SK-N-SH treated with all-trans-retinoic acid at 6 μM for 48 hours (cell line): ENCODE measurements around the gene DCLK1.

Experiments
- ATAC-seq: fragments of 200-7000 bp; cut with Tn5 transposase; 3 replicates; pipeline ENCODE4 v1.9.1; 2020; ENCODE audit warnings: mild to moderate bottlenecking, moderate library complexity
- BACH2 ChIP-seq: fragments of 250-450 bp; sonication (Bioruptor Pico); IDR thresholded peaks from 2 replicates; pipeline ENCODE4 v1.9.0; 2021; ENCODE audit warnings: mild to moderate bottlenecking, borderline replicate concordance
- CREB5 ChIP-seq: fragments of 250-450 bp; sonication (Bioruptor Pico); IDR thresholded peaks from 2 replicates; pipeline ENCODE4 v1.5.1; 2020; ENCODE audit warnings: low read depth, mild to moderate bottlenecking, moderate library complexity
- CSDC2 ChIP-seq: fragments of 250-450 bp; sonication (Bioruptor Pico); IDR thresholded peaks from 2 replicates; pipeline ENCODE4 v1.5.0; 2020; ENCODE audit warnings: mild to moderate bottlenecking, moderate library complexity
- ESRRG ChIP-seq: fragments of 250-450 bp; sonication (Bioruptor Pico); IDR thresholded peaks from 2 replicates; pipeline ENCODE4 v1.6.1; 2021; ENCODE audit warnings: mild to moderate bottlenecking
- GLIS3 ChIP-seq: fragments of 250-450 bp; sonication (Bioruptor Pico); IDR thresholded peaks from 2 replicates; pipeline ENCODE4 v1.5.0; 2020; ENCODE audit warnings: mild to moderate bottlenecking, moderate library complexity
- OSR1 ChIP-seq: fragments of 250-450 bp; sonication (Bioruptor Pico); IDR thresholded peaks from 2 replicates; pipeline ENCODE4 v1.8.0; 2022; ENCODE audit warnings: moderate library complexity, mild to moderate bottlenecking, inconsistent platforms
- PATZ1 ChIP-seq: fragments of 250-450 bp; sonication (Bioruptor Pico); IDR thresholded peaks from 2 replicates; pipeline ENCODE4 v1.8.0; 2020; ENCODE audit warnings: mild to moderate bottlenecking, moderate library complexity, borderline replicate concordance
- POU6F1 ChIP-seq: fragments of 250-450 bp; sonication (Bioruptor Pico); IDR thresholded peaks from 2 replicates; pipeline ENCODE4 v1.8.0; 2021; ENCODE audit warnings: low read depth, mild to moderate bottlenecking, moderate library complexity, borderline replicate concordance
- PPARA ChIP-seq: fragments of 250-450 bp; sonication (Bioruptor Pico); IDR thresholded peaks from 2 replicates; pipeline ENCODE4 v1.5.0; 2020; ENCODE audit warnings: mild to moderate bottlenecking, borderline replicate concordance
- SNAI2 ChIP-seq: fragments of 250-450 bp; sonication (Bioruptor Pico); IDR thresholded peaks from 2 replicates; pipeline ENCODE4 v1.5.0; 2020; ENCODE audit warnings: mild to moderate bottlenecking, moderate library complexity
- TCF4 ChIP-seq: fragments of 250-450 bp; sonication (Bioruptor Pico); IDR thresholded peaks from 2 replicates; pipeline ENCODE4 v1.8.0; 2021; ENCODE audit warnings: mild to moderate bottlenecking, moderate library complexity, borderline replicate concordance
- TOX ChIP-seq: fragments of 250-450 bp; sonication (Bioruptor Pico); IDR thresholded peaks from 2 replicates; pipeline ENCODE4 v1.8.0; 2021; ENCODE audit warnings: mild to moderate bottlenecking, moderate library complexity, borderline replicate concordance
- ZC3H10 ChIP-seq: fragments of 250-450 bp; sonication (Bioruptor Pico); IDR thresholded peaks from 2 replicates; pipeline ENCODE4 v1.5.1; 2021; ENCODE audit warnings: mild to moderate bottlenecking, moderate library complexity
- ZFP3 ChIP-seq: fragments of 250-450 bp; sonication (Bioruptor Pico); IDR thresholded peaks from 2 replicates; pipeline ENCODE4 v1.5.0; 2020; ENCODE audit warnings: mild to moderate bottlenecking, moderate library complexity
- ZFP30 ChIP-seq: fragments of 450-650 bp; formaldehyde crosslinking; IDR thresholded peaks from 2 replicates; pipeline ENCODE4 v1.5.0; 2022; ENCODE audit warnings: mild to moderate bottlenecking, moderate library complexity
- ZNF565 ChIP-seq: fragments of 450-650 bp; formaldehyde crosslinking; conservative IDR thresholded peaks from 2 replicates; pipeline ENCODE4 v1.5.0; 2020; ENCODE audit warnings: low read depth, mild to moderate bottlenecking, moderate library complexity
- ZNF70 ChIP-seq: fragments of 450-650 bp; formaldehyde crosslinking; IDR thresholded peaks from 2 replicates; pipeline ENCODE4 v1.5.0; 2020; ENCODE audit warnings: mild to moderate bottlenecking, moderate library complexity
- ZNF8 ChIP-seq: fragments of 450-650 bp; formaldehyde crosslinking; IDR thresholded peaks from 2 replicates; pipeline ENCODE4 v1.5.0; 2020; ENCODE audit warnings: mild to moderate bottlenecking, moderate library complexity
- TF ChIP-seq, protein P1 (sequence below): fragments of 250-450 bp; sonication (Bioruptor Pico); IDR thresholded peaks from 2 replicates; pipeline ENCODE4 v1.5.1; 2021; ENCODE audit warnings: mild to moderate bottlenecking, moderate library complexity

DCLK1 gene

DNA sequence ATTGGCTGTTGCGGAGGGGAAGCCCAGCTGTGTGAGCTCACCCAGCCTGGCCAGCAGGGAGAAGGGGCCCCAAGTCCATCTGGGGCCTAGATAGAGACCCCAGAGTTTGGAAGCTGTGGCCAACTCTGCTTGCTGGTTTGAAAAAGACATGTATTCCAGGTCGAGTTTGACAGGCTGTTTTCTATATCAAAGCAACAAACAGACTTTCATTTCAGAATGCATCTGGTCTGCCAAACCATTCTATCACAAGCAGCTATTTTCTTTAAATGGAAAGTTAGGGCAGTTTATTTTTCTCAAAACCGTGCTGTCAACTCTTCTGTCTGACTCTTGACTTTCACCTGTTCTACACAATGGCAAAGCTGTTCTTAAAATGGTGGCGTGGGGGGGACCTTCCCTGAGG lies 185.8 kb downstream of the DCLK1 start:
- no peak for ATAC-seq
- TF ChIP-seq POU6F1 (CRISPR knock-in tag) (no peak), ZFP30 (CRISPR knock-in tag) (no peak)

DNA sequence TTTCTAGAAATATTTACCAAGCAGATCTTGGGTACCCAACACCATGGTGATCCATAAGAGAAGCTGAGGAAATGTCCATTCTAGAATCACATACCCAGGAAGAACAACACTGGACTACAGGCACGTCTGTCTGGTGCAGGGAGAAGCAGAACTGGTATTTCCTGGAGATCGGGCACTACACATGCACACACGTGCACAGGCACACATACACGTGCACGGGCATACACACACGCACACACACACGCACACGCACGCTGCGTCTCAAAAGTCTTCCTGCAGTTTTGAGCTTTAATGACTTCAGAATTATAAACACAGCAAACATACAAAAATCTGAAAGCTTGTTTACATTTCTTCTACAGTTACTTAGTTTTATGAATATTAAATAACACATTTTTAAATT lies 189.8 kb downstream of the DCLK1 start:
- no peak for ATAC-seq
- TF ChIP-seq CSDC2 (CRISPR knock-in tag) (no peak), BACH2 (CRISPR knock-in tag) (no peak), POU6F1 (CRISPR knock-in tag) (no peak), ZC3H10 (CRISPR knock-in tag) (no peak), PATZ1 (CRISPR knock-in tag) (no peak), ZNF8 (CRISPR knock-in tag) (no peak)

DNA sequence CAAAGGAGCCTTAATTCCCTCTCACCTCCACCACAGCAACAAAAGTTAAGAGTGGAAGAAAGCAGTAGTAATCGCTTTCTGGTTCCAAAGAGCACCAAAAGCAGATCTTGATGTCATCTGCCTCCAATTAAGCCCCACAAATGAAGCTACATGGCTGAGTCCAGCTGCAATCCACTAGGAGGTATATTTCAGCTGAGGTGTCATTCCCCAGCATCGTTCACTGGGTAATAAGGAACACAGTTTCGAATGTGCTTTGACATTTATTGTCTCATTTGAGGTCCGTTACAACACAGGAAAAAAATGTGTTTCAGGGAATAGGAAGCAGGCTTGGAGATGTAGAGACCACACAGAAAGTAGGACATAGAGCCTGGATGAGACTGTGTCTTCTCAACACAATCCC lies 190.4 kb downstream of the DCLK1 start:
- no peak for TF ChIP-seq OSR1
- TF ChIP-seq PATZ1 (CRISPR knock-in tag), result no peak
- TF ChIP-seq ZFP3, result no peak
- no peak for TF ChIP-seq GLIS3 (CRISPR knock-in tag)
- no peak for TF ChIP-seq PPARA (CRISPR knock-in tag)
- no peak for TF ChIP-seq BACH2 (CRISPR knock-in tag)
- no peak for TF ChIP-seq ZNF565 (CRISPR knock-in tag)
- TF ChIP-seq, protein P1, sequence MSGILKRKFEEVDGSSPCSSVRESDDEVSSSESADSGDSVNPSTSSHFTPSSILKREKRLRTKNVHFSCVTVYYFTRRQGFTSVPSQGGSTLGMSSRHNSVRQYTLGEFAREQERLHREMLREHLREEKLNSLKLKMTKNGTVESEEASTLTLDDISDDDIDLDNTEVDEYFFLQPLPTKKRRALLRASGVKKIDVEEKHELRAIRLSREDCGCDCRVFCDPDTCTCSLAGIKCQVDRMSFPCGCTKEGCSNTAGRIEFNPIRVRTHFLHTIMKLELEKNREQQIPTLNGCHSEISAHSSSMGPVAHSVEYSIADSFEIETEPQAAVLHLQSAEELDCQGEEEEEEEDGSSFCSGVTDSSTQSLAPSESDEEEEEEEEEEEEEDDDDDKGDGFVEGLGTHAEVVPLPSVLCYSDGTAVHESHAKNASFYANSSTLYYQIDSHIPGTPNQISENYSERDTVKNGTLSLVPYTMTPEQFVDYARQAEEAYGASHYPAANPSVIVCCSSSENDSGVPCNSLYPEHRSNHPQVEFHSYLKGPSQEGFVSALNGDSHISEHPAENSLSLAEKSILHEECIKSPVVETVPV (CRISPR knock-in tag), result no peak
- TF ChIP-seq TOX, result no peak
- no peak for TF ChIP-seq ZNF70 (CRISPR knock-in tag)
- no peak for TF ChIP-seq SNAI2 (CRISPR knock-in tag)
- no peak for TF ChIP-seq POU6F1 (CRISPR knock-in tag)
- TF ChIP-seq TCF4 (CRISPR knock-in tag), result no peak
- TF ChIP-seq ESRRG (CRISPR knock-in tag), result no peak
- no peak for TF ChIP-seq CREB5 (CRISPR knock-in tag)
- no peak for ATAC-seq
